Activated T-cell treated with anti-CD3 and anti-CD28 coated beads, Interleukin-2, amount 50 U/mL, for 24 hours (primary cell): ENCODE measurements around the gene CDC42SE1.
"Not testable (repeated sequence)": the region's sequence is repeated elsewhere in the genome, so short reads cannot be mapped to it uniquely, and the experiment has no call there.

Experiments used
- DNase-seq: peaks from one replicate; pipeline ENCODE4 v3.0.0-alpha.2; 2020
- H3K27ac Mint-ChIP-seq: 2 replicates; pipeline ENCODE4 v1.8.0; 2020; ENCODE audit warnings: mild to moderate bottlenecking, mixed read lengths
- H3K27me3 Mint-ChIP-seq: 2 replicates; pipeline ENCODE4 v1.8.0; 2020; ENCODE audit warnings: mixed read lengths
- H3K36me3 Mint-ChIP-seq: 2 replicates; pipeline ENCODE4 v1.8.0; 2020; ENCODE audit warnings: low read depth, mixed read lengths
- H3K4me1 Mint-ChIP-seq: 2 replicates; pipeline ENCODE4 v1.8.0; 2020; ENCODE audit warnings: low read depth, mixed read lengths
- H3K4me3 Mint-ChIP-seq: 2 replicates; pipeline ENCODE4 v1.8.0; 2020; ENCODE audit warnings: mild to moderate bottlenecking, moderate library complexity, mixed read lengths
- H3K9me3 Mint-ChIP-seq: 2 replicates; pipeline ENCODE4 v1.8.0; 2020; ENCODE audit warnings: mixed read lengths

The CDC42SE1 gene

DNA sequence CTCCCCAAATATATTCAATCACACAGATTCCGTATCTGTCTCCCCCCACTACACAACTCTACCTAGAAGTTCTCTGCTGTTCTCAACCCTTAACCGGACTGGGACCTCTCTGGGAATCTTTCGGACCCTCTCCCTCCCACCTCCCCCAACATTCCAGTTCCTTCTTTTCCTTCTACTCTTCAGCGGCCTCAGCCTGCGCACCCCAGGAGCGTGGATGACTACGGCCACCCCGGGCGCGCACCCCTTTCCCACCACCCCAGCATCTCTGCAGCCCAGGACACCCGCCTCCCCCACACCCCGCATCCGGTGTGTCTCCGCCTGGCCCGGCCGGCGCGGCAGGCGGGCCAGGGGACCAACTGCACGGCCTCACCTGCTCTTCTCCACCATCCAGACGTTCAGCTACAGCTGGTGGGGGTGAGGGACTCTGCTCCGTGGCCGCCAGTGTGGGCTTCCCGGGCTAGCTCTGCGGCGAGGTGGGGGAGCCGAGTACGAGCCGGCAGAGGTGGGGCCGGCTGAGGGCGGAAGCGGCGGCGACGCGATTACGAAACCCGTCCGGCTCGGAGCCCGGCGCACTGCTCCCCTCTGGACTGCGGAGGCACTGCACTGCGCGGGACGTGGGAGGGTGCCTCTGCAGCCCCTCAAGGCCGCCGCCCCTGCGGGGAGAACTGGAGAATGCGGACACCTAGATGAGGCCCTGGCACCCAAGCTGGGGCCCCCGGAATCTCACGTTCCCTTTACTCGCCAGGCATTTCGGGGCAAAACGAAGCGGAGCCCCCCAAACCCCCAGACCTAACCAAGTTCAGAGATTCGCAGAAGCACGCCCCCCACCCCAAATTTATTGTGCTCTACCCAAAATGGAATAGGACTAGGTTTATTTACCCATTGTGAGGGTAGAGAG, at the start of gene CDC42SE1:
CDC42SE1 (minus strand) TSS at position 514 of the 898 bp plus-strand sequence. CDS start 3,892 bp downstream, outside the sequence.
- H3K4me1 Mint-ChIP-seq = peaks cover 64% of the 10 kb centered on the region
- peak within 1 kb of the TSS; percentile 90 for H3K4me3 Mint-ChIP-seq

GRCh38 chr1:151108331-151108730, 48.9 kb upstream of the CDC42SE1 start:
- Mint-ChIP-seq H3K36me3 (peaks cover 35% of the 10 kb centered on the region), H3K4me1 (peaks cover 2% of the 10 kb centered on the region), H3K27ac (no peak overlapping the region), H3K9me3 (no peaks in the 10 kb centered on the region), H3K4me3 (no peak overlapping the region), H3K27me3 (no peaks in the 10 kb centered on the region)
- DNase-seq = no peak

More for the DNA sequence above, at the start of gene CDC42SE1:
- no peaks in the 10 kb centered on the region for H3K9me3 Mint-ChIP-seq
- H3K27ac Mint-ChIP-seq = peak within 1 kb of the TSS; percentile 98
- H3K27me3 Mint-ChIP-seq = no peaks in the 10 kb centered on the region
- peaks cover 58% of the 10 kb centered on the region for H3K36me3 Mint-ChIP-seq
- DNase-seq = peak; percentile 90

DNA sequence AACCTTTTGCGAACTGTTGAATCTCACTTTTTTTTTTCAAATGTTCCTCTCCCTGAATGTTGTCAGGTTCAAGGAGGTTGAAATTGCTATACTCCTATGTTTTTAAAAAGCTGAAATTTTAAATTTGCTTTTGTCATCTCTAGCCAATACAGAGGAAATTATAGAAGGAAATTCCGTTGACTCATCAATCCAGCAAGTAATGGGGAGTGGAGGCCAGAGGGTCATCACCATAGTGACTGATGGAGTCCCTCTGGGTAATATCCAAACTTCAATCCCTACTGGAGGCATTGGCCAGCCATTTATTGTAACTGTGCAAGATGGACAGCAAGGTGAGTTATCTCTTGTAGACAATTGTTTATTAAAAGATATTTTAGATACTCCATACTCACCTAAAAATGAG, 47.5 kb upstream of the CDC42SE1 start:
- no peak for DNase-seq
- no peak overlapping the region for H3K4me3 Mint-ChIP-seq
- peaks cover 2% of the 10 kb centered on the region for H3K4me1 Mint-ChIP-seq
- no peaks in the 10 kb centered on the region for H3K9me3 Mint-ChIP-seq
- H3K27me3 Mint-ChIP-seq = no peaks in the 10 kb centered on the region
- H3K27ac Mint-ChIP-seq = no peak overlapping the region
- H3K36me3 Mint-ChIP-seq = peaks cover 35% of the 10 kb centered on the region

GRCh38 chr1:151104630-151105029, 45.2 kb upstream of the CDC42SE1 start:
- H3K36me3 Mint-ChIP-seq = peaks cover 28% of the 10 kb centered on the region
- H3K27ac Mint-ChIP-seq = no peak overlapping the region

GRCh38 chr1:151098126-151098525, 38.7 kb upstream of the CDC42SE1 start:
- DNase-seq = no peak
- Mint-ChIP-seq H3K9me3 (no peaks in the 10 kb centered on the region), H3K36me3 (peaks cover 22% of the 10 kb centered on the region), H3K4me3 (no peak overlapping the region), H3K4me1 (no peaks in the 10 kb centered on the region), H3K27me3 (no peaks in the 10 kb centered on the region), H3K27ac (no peak overlapping the region)

More at GRCh38 chr1:151104630-151105029, 45.2 kb upstream of the CDC42SE1 start:
- H3K4me1 Mint-ChIP-seq = peaks cover 2% of the 10 kb centered on the region
- no peak for DNase-seq
- no peaks in the 10 kb centered on the region for H3K9me3 Mint-ChIP-seq
- H3K4me3 Mint-ChIP-seq = no peak overlapping the region
- no peaks in the 10 kb centered on the region for H3K27me3 Mint-ChIP-seq

DNA sequence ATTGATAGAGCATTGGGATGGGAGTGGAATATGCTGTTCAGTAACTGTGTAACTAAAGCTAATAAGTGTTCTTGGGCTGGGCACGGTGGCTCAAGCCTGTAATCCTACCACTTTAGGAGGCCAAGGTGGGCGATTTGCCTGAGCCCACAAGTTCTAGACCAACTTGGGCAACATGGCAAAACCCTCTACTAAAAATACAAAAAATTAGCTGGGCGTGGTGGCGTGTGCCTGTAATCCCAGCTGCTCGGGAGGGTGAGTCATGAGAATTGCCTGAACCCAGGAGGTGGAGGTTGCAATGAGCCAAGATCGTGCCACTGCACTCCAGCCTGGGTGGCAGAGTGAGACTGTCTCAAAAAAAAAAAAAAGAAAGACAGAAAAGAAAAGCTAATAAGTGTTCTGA, 38.0 kb upstream of the CDC42SE1 start:
- DNase-seq, H3K27me3 Mint-ChIP-seq, H3K4me1 Mint-ChIP-seq, H3K9me3 Mint-ChIP-seq, H3K4me3 Mint-ChIP-seq: not testable (repeated sequence)
- peak overlapping the region; percentile 5 for H3K27ac Mint-ChIP-seq
- peaks cover 27% of the 10 kb centered on the region for H3K36me3 Mint-ChIP-seq

DNA sequence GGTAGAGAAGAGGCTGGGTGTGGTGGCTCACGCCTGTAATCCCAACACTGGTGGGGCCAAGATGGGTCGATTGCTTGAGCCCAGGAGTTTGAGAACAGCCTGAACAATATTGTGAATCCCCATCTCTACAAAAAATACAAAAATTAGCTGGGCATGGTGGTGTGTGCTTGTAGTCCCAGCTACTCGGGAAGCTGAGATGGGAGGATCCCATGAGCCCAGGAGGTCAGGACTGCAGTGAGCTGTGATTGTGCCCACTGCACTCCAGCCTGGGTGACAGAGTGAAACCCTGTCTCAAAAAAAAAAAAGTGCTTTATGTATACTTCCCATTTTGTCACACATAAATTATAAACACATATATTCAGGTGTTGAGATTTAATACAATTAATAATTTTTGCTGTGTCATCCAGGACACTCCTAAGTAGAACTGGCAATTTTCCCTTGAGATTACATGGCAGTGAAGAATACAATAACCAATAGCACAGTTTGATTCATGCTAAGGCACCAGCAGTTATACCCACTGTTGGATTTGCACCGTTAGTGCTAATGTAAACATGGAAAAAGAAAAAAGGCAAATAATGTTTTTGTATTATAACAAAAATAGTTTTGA, 26.6 kb upstream of the CDC42SE1 start:
- no peaks in the 10 kb centered on the region for H3K27me3 Mint-ChIP-seq
- H3K36me3 Mint-ChIP-seq = peaks cover 9% of the 10 kb centered on the region
- H3K4me1 Mint-ChIP-seq = no peaks in the 10 kb centered on the region
- no peak overlapping the region for H3K4me3 Mint-ChIP-seq
- no peaks in the 10 kb centered on the region for H3K9me3 Mint-ChIP-seq
- H3K27ac Mint-ChIP-seq = peak overlapping the region; percentile 64
- DNase-seq = no peak

GRCh38 chr1:151072224-151072623, 12.8 kb upstream of the CDC42SE1 start:
- no peaks in the 10 kb centered on the region for H3K27me3 Mint-ChIP-seq
- H3K27ac Mint-ChIP-seq = peak overlapping the region; percentile 98
- H3K36me3 Mint-ChIP-seq = peaks cover 40% of the 10 kb centered on the region
- peak overlapping the region; percentile 98 for H3K4me3 Mint-ChIP-seq
- peaks cover 34% of the 10 kb centered on the region for H3K4me1 Mint-ChIP-seq
- peak; percentile 22 for DNase-seq
- no peaks in the 10 kb centered on the region for H3K9me3 Mint-ChIP-seq

DNA sequence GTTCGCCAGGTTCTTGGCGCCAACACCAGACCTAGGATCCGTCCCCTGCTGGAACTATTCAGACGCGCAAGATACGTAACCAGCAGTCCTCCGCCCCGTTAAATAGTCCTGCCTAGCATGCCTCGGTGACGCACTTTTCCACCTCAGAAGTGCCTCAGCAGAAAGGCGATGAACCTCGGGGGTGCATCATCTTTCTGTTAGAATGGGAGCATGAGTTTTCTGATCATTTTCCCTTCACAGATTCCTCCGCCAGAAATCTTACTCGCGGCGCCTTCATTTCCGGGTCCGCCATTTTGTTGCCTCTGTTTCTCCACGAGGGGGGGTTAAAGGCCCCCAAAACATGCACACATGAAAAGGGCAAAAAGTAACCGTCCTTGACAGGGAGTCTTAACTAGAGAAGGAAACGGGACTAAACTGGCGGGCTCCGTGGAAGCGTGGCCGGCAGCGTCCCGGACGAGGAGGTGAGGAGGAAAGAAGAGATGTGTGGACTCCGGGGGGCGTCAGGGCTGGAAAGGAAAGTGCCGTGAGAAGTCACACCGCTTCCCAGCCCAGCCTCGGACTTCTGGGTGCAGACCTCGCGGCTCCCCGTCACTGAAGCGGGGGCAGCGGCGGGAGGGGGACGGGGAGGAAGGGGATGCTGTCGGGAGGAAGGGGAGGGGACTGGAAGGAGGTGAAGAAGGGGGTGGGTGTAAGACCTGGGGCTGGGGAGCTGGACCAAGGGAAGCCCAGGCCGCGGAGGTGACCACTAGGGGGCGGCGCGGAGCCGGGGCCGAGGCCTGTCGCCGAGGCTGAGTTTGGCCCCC, 11.3 kb upstream of the CDC42SE1 start, which contains the start of gene GABPB2:
GABPB2 (plus strand) TSS at position 288 of the 803 bp plus-strand sequence. CDS start 17,429 bp downstream, outside the sequence.
- H3K27ac Mint-ChIP-seq = peak within 1 kb of the TSS; percentile 98
- peaks cover 34% of the 10 kb centered on the region for H3K4me1 Mint-ChIP-seq
- peak; percentile 93 for DNase-seq
- no peaks in the 10 kb centered on the region for H3K9me3 Mint-ChIP-seq
- no peaks in the 10 kb centered on the region for H3K27me3 Mint-ChIP-seq
- H3K4me3 Mint-ChIP-seq = peak within 1 kb of the TSS; percentile 98
- H3K36me3 Mint-ChIP-seq = peaks cover 40% of the 10 kb centered on the region

DNA sequence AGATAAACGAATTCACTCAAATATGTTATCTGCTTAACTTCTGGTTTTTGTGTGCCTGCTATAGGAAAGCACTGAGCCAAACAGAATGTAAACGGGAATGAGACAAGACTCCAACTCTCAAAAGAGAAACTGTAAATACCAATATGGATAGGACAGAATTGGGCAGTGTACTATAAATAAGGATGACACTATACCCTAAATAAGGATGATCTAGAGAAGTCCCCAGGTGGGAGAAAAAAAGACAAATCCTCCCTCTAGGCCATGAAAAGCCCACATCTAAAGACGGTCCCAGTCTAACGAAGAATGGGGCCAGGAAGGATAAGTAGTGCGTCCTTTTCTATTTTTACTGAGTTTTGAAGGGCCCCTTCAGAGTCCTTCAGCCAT, 9.7 kb upstream of the CDC42SE1 start:
- peaks cover 34% of the 10 kb centered on the region for H3K4me1 Mint-ChIP-seq
- peaks cover 30% of the 10 kb centered on the region for H3K36me3 Mint-ChIP-seq
- no peaks in the 10 kb centered on the region for H3K9me3 Mint-ChIP-seq
- H3K27ac Mint-ChIP-seq = peak overlapping the region; percentile 98
- peak overlapping the region; percentile 98 for H3K4me3 Mint-ChIP-seq
- no peaks in the 10 kb centered on the region for H3K27me3 Mint-ChIP-seq
- no peak for DNase-seq

DNA sequence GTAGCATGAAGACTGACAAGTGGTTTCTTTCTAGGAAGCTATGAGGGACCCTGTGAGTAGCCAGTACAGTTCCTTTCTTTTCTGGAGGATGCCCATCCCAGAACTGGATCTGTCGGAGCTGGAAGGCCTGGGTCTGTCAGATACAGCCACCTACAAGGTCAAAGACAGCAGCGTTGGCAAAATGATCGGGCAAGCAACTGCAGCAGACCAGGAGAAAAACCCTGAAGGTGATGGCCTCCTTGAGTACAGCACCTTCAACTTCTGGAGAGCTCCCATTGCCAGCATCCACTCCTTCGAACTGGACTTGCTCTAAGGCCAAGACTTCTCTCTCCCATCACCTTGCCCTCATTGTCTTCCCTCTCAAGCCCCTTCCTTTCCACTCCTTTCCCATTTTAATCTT, 7.8 kb upstream of the CDC42SE1 start:
- Mint-ChIP-seq H3K27ac (no peak overlapping the region), H3K27me3 (no peaks in the 10 kb centered on the region), H3K36me3 (peaks cover 23% of the 10 kb centered on the region), H3K9me3 (no peaks in the 10 kb centered on the region), H3K4me3 (no peak overlapping the region), H3K4me1 (peaks cover 31% of the 10 kb centered on the region)
- no peak for DNase-seq

DNA sequence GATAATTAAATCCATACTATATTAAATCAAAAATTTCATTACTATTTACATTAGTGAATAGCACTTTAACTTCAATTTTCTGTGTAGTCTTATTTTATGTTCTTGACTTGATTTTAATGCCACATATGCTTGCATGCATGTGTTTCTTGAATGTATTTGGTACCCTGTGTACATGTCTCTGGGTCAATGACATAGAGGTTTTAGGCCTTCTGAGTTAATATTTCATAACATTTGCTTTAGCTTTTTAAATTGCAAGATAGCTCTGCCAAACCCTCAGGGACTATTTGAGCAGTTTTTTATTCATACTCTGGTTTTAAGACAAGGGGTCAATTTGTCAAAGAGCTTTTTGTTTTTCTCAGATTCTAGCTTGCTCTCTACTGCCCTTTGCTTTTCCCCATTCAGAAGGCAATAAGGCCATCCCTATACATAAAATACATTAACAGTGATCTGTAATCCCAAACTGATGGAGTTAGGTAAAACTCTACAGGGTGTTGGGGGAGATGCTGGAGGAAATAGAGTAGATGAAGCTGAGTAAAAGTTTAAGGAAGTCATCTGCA, 5.7 kb upstream of the CDC42SE1 start:
- peaks cover 13% of the 10 kb centered on the region for H3K36me3 Mint-ChIP-seq
- H3K4me3 Mint-ChIP-seq = no peak overlapping the region
- H3K27me3 Mint-ChIP-seq = no peaks in the 10 kb centered on the region
- peaks cover 42% of the 10 kb centered on the region for H3K4me1 Mint-ChIP-seq
- H3K9me3 Mint-ChIP-seq = no peaks in the 10 kb centered on the region
- DNase-seq = no peak
- H3K27ac Mint-ChIP-seq = no peak overlapping the region

GRCh38 chr1:151062741-151063371, 3.4 kb upstream of the CDC42SE1 start:
- H3K27ac Mint-ChIP-seq = no peak overlapping the region
- H3K27me3 Mint-ChIP-seq = no peaks in the 10 kb centered on the region
- no peak for DNase-seq
- peaks cover 30% of the 10 kb centered on the region for H3K4me1 Mint-ChIP-seq
- no peaks in the 10 kb centered on the region for H3K9me3 Mint-ChIP-seq
- H3K4me3 Mint-ChIP-seq = no peak overlapping the region
- H3K36me3 Mint-ChIP-seq = peaks cover 27% of the 10 kb centered on the region

- peaks cover 38% of the 10 kb centered on the region for H3K36me3 Mint-ChIP-seq
Measured at GRCh38 chr1:151061704-151062103, 2.3 kb upstream of the CDC42SE1 start.

More at GRCh38 chr1:151061704-151062103, 2.3 kb upstream of the CDC42SE1 start:
- DNase-seq = no peak
- Mint-ChIP-seq H3K27ac (no peak overlapping the region), H3K9me3 (no peaks in the 10 kb centered on the region), H3K4me3 (peak overlapping the region; percentile 90), H3K4me1 (peaks cover 41% of the 10 kb centered on the region), H3K27me3 (no peaks in the 10 kb centered on the region)
